GM18858 (cell line): ENCODE measurements around the gene INPP5D.
"Not testable (repeated sequence)": the region's sequence is repeated elsewhere in the genome, so short reads cannot be mapped to it uniquely, and the experiment has no call there.

Experiments used
- ATAC-seq: cut with Tn5 transposase; IDR thresholded peaks from one replicate; pipeline ENCODE4 v1.9.1; 2021; ENCODE audit not compliant: unreplicated experiment

The INPP5D gene

DNA sequence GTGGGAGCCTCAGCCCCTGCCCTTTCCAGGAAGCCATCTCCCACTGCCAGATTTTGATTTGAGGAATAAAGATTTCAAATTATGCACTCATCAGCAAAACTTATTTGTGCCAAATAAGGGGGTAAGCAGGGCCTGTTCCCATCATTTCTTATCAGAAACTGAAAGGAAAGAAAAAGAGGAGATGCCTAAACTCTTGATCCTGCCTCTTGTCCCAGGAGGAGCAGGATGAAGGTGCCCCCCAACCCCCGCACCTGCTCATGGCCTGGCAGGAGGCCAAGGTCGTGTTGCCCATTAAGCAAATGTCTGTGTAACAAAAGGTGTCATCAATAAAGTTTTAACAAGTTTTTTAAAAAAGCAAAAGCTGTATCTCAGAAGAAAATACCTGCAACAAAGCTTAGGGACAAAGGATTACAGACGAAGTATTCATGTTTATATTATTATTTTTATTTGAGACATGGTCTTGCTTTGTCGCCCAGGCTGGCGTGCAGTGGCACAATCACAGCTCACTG lies 80.0 kb downstream of the INPP5D start:
- no peak for ATAC-seq

DNA sequence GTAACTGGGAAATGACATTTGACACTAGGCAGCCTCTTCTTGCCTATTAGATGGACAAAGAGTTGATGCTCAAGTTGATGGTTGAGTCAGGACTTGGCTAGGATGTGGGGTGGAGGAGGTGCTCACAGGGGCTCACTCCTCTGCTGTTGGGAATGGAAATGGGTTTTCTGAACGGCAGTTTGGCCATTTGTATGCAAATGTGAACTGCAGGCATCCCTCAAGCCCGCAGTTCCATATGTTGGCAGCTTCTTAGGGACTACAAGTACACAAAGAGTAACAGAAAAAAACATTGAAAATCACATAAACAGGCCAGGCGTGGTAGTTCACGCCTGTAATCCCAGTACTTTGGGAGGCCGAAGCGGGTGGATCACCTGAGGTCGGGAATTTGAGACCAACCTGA lies 80.8 kb downstream of the INPP5D start:
- no peak for ATAC-seq

DNA sequence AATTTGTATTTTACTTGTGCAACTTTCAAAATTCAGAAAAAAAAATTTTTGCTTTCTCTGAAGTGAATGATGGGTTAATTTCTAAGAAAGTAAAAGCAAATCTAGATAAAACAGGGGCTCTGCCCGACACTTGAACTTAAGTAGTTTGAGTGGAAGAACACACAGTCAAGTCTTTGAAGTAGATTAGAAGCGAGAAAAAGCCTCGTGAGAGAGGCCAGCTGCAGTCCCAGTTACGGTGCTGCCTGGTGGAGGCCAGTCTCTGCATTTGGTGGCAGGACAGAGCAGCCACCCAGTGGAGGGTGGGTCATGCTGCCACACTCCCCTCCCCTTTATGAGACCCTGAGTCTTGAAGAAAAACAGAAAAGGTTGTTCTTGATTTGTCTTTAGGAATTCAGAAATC lies 81.8 kb downstream of the INPP5D start:
- no peak for ATAC-seq

DNA sequence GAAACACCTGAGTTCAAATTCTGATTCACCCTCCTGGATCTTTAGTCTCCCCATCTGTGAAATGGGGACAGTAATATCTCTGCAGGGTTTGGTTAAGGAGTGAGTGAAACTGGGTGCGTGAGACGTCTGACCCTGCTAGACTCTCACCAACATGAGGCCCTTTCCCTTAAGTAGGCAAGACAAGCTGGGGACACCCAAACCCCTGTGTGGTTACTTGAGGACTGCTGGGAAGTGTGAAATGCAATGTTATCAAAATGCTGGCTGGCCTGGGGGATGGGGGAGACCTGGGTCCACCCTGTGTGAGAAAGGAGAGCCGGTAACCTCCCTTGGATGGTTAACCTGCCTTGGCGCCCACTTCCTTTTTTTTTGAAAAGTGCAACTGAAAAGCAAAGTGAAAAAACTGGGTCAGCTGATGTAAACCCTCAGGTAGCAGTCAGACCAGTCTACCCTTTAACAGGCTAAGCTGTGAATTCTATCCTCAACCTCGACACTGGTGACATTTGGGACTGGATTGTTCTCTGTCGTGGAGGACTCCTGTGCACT lies 82.3 kb downstream of the INPP5D start:
- ATAC-seq, result peak; percentile 66

DNA sequence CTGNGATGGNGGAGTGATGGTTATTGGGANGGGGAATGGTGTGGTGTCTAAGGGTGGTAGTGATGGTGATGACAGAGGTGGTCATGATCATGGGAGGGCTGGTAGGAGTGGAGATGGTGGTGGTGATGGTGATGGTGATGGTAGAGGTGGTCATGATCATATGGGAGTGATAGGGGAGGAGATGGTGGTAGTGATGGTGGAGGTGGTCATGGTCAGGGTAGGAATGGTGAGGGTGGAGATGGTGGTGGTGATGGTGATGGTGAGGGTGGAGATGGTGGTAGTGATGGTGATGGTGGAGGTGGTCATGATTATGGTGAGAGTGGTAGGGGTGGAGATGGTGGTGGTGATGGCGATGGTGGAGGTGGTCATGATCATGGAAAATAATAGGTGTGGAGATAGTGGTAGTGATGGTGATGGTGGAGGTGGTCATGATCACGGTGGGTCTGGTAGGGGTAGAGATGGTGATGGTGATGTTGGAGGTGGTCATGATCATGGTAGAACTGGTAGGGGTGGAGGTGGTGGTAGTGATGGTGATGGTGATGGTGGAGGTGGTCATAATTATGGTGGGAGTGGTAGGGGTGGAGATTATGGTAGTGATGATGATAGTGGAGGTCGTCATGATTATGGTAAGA lies 83.7 kb downstream of the INPP5D start:
- ATAC-seq, result no peak

DNA sequence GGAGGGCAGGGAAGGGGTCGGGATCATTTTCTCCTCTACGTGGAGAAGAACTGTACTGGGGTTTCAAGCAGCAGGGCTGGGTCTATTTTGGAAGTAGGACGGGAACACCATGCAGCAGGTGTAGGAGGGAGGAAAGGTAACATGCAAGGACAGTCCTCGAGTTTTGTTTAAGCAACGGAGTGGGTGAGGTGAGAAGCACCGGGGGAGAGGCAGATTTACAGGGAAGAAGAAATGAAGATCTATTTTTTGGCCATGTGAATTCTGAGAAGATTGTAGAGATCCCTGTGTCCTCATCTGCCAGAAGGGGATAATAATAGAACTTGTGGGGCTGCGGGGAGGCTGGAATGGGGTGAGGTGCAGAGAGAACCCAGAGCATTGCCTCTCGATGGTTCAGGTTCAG lies 85.6 kb downstream of the INPP5D start:
- ATAC-seq, result no peak

DNA sequence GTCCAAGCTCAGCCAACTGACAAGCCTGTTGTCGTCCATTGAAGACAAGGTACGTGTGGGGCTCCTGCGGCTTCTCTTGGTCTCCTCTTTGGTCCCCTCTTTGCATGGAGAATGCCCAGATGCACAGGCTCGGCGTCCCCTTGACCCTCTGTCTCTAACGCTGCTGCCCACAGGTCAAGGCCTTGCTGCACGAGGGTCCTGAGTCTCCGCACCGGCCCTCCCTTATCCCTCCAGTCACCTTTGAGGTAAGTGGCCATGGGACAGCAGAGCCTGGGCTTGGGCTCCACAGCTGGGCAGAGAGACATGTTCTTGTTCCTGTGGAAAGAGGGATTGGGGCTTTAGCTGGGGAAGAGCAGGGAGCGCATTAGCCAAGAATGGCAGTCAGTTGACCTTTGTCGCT lies 86.1 kb downstream of the INPP5D start:
- no peak for ATAC-seq

DNA sequence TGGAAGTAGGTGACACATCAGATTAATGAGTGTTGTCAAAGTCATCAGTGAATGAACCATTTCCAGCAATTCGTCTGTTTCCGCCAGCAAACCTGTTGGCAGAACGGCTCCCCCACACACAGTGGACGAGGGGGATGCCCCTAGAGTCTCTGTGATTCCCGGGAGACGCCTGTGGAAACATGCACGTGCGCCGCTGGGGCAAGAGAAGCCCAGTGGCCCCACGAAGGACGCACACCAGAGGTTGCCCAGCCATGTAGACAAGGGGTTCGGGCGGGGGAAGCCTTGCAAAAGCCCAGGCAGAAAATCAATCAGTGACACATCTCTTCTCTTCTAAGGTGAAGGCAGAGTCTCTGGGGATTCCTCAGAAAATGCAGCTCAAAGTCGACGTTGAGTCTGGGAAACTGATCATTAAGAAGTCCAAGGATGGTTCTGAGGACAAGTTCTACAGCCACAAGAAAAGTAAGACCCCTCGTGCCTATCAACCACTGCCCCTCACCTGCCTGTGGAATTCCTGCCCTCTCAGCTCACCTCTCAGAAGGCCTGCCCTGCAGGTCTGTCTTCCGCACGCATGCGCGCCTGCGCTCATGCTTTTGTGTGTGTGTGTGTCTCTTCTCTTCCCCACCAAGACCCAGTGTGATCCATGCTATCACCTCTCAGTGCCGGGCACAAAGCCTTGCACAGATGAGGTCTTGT lies 87.1 kb downstream of the INPP5D start:
- ATAC-seq, result no peak

DNA sequence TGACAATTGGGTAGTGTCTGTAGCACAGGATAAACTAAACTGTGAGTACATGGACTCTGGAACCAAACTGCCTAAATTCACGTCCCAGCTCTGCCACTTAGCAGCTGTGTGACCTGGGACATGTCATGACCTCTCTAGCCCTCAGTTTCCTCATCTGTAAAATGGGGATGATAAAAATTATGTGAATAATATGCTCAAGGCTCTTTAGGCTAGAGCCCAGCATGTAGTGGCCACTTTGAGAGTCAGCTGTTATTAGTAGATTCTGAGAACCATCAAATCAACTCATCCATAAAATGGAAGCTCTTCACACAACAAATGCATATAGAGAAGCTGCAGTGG lies 87.7 kb downstream of the INPP5D start:
- no peak for ATAC-seq

DNA sequence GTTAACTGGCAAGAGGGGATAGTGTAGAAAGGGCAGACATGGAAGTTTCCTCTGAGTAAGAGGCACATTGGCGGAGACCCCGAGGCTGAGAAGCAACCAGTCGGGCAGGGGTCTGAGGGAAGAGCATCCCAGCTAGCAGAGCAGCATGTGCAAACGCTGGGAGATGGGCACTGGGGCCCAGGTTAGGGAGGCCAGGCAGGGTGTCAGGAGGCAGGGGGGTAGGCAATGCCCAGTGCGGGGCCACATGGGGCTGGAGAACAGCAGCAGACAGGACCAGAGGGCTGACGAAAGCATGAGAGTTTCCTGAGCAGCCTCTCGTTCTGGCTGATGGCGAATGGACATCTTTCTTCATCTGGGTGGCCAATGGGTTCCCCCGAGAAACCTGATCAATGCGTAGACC lies 88.2 kb downstream of the INPP5D start:
- ATAC-seq, result no peak

DNA sequence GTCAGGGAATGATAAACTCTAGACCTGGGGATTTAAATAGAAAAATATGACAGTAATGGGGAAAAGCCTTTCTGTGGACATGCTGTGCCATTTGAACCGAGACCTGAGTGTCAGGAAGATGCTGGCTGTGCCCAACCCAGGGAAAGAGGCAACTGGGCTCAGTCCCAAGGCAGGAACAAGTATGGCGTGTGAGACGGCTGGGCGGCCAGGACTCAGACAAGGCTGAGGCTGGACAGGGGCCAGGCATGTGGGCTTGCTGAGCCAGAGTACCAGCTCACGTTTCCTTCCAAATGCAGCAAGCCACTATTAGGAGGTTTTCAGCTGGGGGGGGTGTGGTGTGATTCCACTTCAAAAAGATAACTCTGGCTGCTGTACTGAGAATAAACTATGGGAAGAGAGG lies 92.4 kb downstream of the INPP5D start:
- no peak for ATAC-seq

DNA sequence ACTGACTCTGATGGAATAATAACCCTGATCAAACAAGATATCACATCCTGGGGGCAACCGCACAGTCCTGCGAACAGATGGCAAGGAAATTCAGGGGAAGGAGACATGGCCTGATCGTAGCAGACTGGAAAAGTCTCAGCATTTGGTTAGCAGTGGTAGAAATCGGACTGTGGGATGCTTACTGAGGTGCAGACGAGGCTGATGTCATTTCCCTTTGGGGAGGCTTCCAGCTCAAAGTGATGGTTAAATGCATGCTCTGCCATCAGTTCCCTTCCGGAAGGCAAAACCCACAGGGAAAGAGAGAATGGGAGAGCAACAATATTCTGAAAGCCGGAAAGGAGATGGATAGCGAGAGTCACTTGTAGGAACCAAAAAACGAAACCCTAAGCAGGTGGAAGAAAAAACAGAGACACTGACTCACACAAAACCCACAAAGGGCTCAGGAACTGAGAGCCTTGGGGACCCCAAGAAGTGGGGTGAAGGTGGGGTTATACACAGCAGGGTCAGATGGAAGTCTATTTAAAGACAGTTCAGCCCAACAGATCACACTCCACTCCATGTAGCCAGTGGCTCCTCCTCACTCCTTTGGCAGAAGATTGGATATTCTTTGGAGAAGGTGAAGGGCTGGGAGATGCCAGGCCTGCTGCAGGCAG lies 93.1 kb downstream of the INPP5D start:
- ATAC-seq, result no peak

DNA sequence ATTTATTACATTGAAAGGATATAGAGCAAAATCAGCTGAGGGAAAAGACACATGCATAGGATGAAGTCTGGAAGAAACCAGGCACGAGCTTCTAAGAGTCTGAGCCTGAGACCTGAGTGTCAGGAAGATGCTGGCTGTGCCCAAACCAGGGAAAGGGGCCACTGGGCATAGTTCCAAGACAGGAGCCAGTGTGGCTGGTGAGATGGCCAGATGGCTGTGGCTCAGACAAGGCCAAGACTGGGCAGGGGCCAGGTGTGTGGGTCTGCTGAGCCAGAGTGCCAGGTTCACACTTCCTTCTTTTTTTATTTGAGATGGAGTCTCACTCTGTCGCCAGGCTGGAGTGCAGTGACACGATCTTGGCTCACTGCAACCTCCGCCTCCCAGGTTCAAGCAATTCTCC lies 95.9 kb downstream of the INPP5D start:
- no peak for ATAC-seq

DNA sequence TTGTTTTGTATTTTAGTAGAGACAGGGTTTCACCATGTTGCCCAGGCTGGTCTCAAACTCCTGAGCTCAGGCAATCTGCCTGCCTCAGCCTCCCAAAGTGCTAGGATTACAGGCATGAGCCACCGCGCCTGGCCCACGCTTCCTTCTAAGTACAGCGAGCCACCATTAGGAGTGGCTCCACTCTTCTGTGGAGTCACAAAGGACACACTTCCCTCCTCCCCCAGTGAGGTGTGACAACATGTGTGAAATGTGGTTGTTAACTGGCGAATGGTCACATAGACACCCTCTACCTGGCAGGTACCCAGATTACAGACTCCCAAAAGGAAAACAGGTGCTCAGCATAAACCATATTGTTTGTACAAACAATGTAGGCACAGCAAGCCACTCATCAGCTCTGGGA lies 96.3 kb downstream of the INPP5D start:
- ATAC-seq, result not testable (repeated sequence)

DNA sequence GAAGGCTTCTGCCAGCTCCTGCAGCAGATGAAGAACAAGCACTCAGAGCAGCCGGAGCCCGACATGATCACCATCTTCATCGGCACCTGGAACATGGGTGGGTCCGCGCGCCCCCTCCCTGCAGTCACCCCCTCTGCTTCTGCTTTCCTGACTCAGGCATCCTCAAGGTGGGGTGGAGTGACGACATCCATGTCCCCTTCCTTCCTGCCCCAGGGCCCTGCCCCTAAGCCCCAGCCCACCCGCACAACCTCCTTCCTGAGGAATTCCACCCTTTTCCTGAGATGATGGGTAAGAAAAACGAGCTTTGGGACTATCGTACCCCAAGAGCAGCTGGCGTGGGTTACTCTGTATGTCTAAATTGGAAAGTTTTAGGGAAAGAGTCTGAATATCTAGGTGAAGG lies 101.6 kb downstream of the INPP5D start:
- no peak for ATAC-seq

DNA sequence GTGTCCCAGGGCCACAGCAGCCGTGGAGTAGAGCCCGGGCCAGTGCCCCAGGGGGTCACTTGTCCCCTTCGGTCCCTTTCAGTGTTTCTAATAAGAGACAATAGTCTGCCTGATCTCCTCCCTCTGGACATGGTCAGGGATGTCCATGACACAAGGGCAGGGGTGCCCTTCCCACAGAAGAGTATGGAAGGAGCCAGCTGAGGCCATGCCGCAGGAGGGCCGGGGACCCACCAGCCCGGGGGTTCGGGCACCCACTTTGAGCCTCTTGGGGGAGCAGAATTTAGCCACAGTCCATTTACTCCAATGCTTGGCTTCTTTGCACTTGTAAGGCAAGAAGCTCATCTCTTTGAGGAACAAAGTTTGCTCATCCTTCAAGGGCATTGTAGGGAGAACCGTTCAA lies 102.6 kb downstream of the INPP5D start:
- no peak for ATAC-seq

DNA sequence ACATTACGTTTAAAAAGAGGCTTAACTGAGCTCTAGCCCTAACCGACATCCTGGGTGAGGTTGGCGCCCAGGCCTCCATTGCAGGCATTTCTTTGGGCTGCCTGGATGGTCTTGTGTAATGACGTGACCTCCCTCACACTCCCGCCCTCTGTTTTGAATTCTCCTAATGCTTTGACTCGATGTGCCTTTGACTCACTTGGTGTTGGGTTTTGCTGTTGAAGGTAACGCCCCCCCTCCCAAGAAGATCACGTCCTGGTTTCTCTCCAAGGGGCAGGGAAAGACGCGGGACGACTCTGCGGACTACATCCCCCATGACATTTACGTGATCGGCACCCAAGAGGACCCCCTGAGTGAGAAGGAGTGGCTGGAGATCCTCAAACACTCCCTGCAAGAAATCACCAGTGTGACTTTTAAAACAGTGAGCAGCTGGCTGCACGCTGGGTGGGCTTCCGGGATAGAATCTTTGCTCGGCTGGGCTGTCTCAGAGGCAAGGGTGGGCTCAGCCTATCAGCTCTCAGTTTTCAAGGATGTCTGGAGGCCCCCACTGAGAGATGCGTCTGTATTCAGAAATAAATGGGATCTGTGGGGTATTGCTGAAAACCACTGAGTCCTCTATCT lies 103.5 kb downstream of the INPP5D start:
- no peak for ATAC-seq

DNA sequence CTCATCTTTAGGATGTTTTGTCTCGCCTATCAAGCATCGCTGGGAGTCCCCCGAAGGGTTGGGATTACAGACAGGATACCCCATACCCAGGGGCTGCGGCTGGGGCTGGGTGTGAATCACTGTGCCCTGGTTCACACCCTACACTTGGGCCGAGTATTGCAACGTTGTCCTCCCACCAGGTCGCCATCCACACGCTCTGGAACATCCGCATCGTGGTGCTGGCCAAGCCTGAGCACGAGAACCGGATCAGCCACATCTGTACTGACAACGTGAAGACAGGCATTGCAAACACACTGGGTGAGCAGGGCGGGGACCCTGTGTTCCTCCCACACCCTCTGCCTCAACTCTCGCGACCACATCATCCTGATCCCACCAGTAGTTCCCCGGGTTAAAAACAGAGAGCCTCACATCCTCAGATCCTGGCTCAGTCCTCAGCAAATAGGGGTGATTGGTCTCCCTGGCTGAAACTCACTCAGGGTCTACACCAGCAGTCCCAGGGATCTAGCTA lies 104.0 kb downstream of the INPP5D start:
- ATAC-seq, result no peak

DNA sequence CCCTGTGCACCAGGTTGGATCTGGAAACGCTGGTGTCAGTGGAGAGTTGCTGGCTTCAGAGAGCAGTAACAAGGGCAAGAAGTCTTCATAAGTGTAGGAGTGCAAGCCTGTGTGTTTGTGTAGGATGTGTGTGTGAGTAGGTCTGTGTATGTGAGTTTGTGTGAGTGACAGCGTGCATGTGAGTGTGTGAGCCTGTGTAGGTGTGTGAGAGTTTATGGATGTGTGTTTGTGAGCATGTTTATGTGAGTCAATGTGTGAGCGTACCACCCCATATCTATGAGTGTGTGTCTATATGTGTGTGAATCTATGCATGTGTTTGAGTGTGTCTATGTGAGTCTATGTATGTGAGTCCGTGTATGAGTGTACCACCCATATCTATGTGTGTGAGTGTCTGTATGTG lies 104.8 kb downstream of the INPP5D start:
- ATAC-seq, result no peak

DNA sequence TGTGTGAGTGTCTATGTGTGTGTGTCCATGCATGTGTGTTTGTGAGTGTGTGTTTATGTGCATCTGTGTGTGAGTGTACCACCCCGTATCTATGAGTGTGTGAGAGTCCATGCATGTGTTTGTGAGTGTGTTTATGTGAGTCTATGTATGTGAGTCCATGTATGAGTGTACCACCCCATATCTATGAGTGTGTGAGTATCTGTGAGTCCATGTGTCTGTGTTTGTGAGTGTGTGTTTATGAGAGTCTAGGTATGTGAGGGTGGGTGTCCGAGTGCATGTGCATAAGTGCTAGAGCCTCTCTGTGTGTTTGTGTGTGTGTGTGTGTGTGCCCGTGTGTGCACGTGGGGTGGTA lies 105.4 kb downstream of the INPP5D start:
- ATAC-seq, result no peak

DNA sequence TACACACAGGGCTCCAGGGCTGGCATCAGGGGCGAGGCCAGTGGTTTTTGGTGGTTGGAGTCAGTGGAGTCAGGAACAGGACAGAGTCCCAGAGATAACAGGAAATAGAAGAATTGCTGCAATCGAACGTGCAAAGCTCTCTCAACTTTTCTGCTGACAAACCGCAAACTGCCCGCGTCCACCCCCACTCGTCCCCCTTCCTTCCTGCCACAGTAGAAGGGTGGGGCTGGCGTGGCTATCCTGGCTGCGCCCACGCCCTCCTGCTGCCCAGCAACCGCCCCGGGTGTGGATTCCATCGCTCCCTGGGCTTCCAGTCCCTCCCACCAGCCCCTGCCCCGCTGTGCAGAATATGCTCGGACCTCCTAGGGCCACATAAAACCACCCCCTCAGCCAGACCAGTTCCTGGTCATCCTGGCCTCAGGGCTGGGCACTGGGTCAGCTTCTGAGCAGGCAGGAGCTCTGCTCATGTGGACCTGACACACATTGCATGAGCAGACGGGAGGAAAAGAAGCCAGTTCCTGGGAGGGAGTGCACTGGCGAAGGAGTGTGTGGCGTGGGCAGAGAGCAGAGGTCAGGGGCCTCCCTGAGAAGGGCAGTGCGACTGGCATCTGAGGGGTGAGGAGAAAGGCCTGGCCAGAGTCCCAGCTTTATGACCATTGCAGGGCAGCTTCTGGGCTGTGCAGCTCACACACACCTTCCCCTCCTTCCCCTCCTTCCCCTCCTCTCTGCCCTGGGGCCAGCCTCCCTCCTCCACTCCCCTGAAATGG lies 105.9 kb downstream of the INPP5D start:
- no peak for ATAC-seq
